ENCODE measurements around the gene SEC14L2. TPM values are rescaled to one million over a fixed set of nuclear protein-coding genes. Genes with fewer than 3 reads are reported as not detected.

SEC14L2 gene
- total RNA-seq, 1 experiment from 2014 or later, result 8.2 TPM

- H3K79me1 ChIP-seq (ENCODE audit: insufficient read depth, low read depth, low read length, poor library complexity, severe bottlenecking), result no peaks in the 10 kb centered on the region
- H2BK20ac ChIP-seq (ENCODE audit: low read depth, low read length, poor library complexity, severe bottlenecking), result no peak overlapping the region
- H3K23ac ChIP-seq (ENCODE audit: insufficient read length, low read depth, low read length), result no peak overlapping the region
Measured at GRCh38 chr22:30405731-30406130, 8.9 kb downstream of the SEC14L2 start.

More at GRCh38 chr22:30405731-30406130, 8.9 kb downstream of the SEC14L2 start:
- Histone ChIP-seq H2BK5ac (ENCODE audit: insufficient read length, low read length) (no peak overlapping the region), H3K9me3 (ENCODE audit: control insufficient read depth, low read depth, low read length) (no peaks in the 10 kb centered on the region), H3K18ac (ENCODE audit: insufficient read length, low read depth, low read length) (no peak overlapping the region), H3T11ph (ENCODE audit: low read length) (no peak overlapping the region), H2BK15ac (ENCODE audit: low read depth, low read length) (no peak overlapping the region), H3K79me2 (ENCODE audit: insufficient read depth, low read length) (no peaks in the 10 kb centered on the region), H4K20me1 (ENCODE audit: control insufficient read depth, insufficient read depth, insufficient read length) (no peaks in the 10 kb centered on the region), H3K4ac (ENCODE audit: low read depth, low read length) (no peak overlapping the region), H3K14ac (ENCODE audit: insufficient read depth, low read length) (no peak overlapping the region), H3K27me3 (ENCODE audit: insufficient read depth, low read length) (no peaks in the 10 kb centered on the region), H2AK5ac (ENCODE audit: insufficient read length, low read length) (no peak overlapping the region), H3K23me2 (ENCODE audit: insufficient read length, low read depth, low read length, poor library complexity, severe bottlenecking) (no peaks in the 10 kb centered on the region), H3K4me2 (ENCODE audit: insufficient read depth, insufficient read length, low read length) (no peak overlapping the region), H2BK120ac (ENCODE audit: low read depth, low read length, poor library complexity, severe bottlenecking) (no peak overlapping the region), H2AFZ (ENCODE audit: low read length) (no peak overlapping the region), H3K27ac (ENCODE audit: insufficient read length, low read depth, low read length) (no peak overlapping the region), H2BK12ac (ENCODE audit: insufficient read length, low read depth, low read length) (no peak overlapping the region), H4K91ac (ENCODE audit: insufficient read length, low read depth, low read length) (no peak overlapping the region), H4K8ac (replicated peaks; ENCODE audit: insufficient read length, low read depth, low read length) (no peak overlapping the region), H3K9ac (ENCODE audit: extremely low read depth, insufficient read length, low read length) (no peak overlapping the region), H3K56ac (ENCODE audit: insufficient read length, low read depth, low read length) (no peak overlapping the region), H4K5ac (ENCODE audit: insufficient read length, low read depth, low read length) (no peak overlapping the region), H3K4me1 (ENCODE audit: insufficient read depth, low read length) (no peaks in the 10 kb centered on the region; the same call in 1 of the 2 replicates)
- no peak for TF ChIP-seq CTCF (conservative IDR thresholded peaks at IDR 0.05)
- DNase-seq, result no peak
- H3K4me3 Mint-ChIP-seq, result no peak overlapping the region
- H3K27me3 Mint-ChIP-seq (ENCODE audit: low read depth), result no peaks in the 10 kb centered on the region
- H3K36me3 Mint-ChIP-seq (ENCODE audit: insufficient read depth in 1 of 3, low read depth in 3 of 3), result peaks cover 2 to 46% (median 16%) of the 10 kb centered on the region in 3 experiments; a peak in 6 of 7 replicates
- H3K4me1 Mint-ChIP-seq, result peaks cover 10 to 12% of the 10 kb centered on the region in 2 experiments
- WGBS (ENCODE audit: extremely low coverage, insufficient read length, low lambda C conversion rate), result no CpG with 5 or more reads among the region's 4 CpGs
- no peaks in the 10 kb centered on the region; a peak in 1 of 5 replicates for H3K9me3 Mint-ChIP-seq
- H3K27ac Mint-ChIP-seq, result peak overlapping the region in 1 of 3 experiments; percentile 29; a peak in 1 of 7 replicates
